Stomach (tissue), 9 donors: ENCODE data around the gene BAIAP3. TPM values are rescaled to one million over a fixed set of nuclear protein-coding genes. Genes with fewer than 3 reads are reported as not detected.

Experiments
- DNase-seq, 2 donors: peaks; one replicate each; pipeline versions ENCODE4 v3.0.0 to v3.0.0-alpha.2; 2013 to 2019
- H3K27ac ChIP-seq, 5 donors: fragments of 200-600 bp in 4 of 5; sonication (generic) in 4 of 5; one replicate each; pipeline ENCODE4 v1.5.1; 2013 to 2019; ENCODE audit warnings: mild to moderate bottlenecking in 1 of 5, moderate library complexity in 1 of 5
- H3K27me3 ChIP-seq, 3 donors: fragments of 200-600 bp; sonication (generic); one replicate each; pipeline ENCODE4 v1.5.1; 2017 to 2019; ENCODE audit warnings: mixed run types in 1 of 3
- H3K36me3 ChIP-seq, 4 donors: fragments of 200-600 bp; sonication (generic); 1 replicate in 3 of 4; 2 replicates in 1 of 4; pipeline ENCODE4 v1.5.1; 2016 to 2019
- H3K4me1 ChIP-seq, 4 donors: fragments of 200-600 bp; sonication (generic); one replicate each; pipeline ENCODE4 v1.5.1; 2016 to 2019
- H3K4me3 ChIP-seq, 4 donors: fragments of 200-600 bp; sonication (generic) in 3 of 4; one replicate each; pipeline ENCODE4 v1.5.1; 2016 to 2019; ENCODE audit warnings: mild to moderate bottlenecking in 1 of 4
- H3K9me3 ChIP-seq, 4 donors: fragments of 200-600 bp; sonication (generic); one replicate each; pipeline ENCODE4 v1.5.1; 2016 to 2019
- CTCF ChIP-seq, 7 experiments: fragments of 450-650 bp in 4 of 7; fragments of 200-600 bp in 3 of 7; sonication (generic) in 3 of 7; IDR thresholded peaks; one replicate each; pipeline ENCODE4 v1.5.1; 2016 to 2019; ENCODE audit warnings: antibody characterized with exemption in 7 of 7, control low read depth in 2 of 7, mild to moderate bottlenecking in 1 of 7
- EP300 ChIP-seq: sonication (generic); formaldehyde crosslinking; IDR thresholded peaks from one replicate; pipeline ENCODE4 v1.6.1; 2017; ENCODE audit warnings: antibody characterized with exemption
- POLR2A ChIP-seq, 4 donors: fragments of 450-650 bp; IDR thresholded peaks; one replicate each; pipeline ENCODE4 v1.6.1; 2016; ENCODE audit warnings: antibody characterized with exemption in 4 of 4, control low read depth in 2 of 4, mild to moderate bottlenecking in 1 of 4, moderate library complexity in 1 of 4
- POLR2AphosphoS5 ChIP-seq, 3 donors: sonication (generic); formaldehyde crosslinking; IDR thresholded peaks; one replicate each; pipeline ENCODE4 v1.6.1; 2016; ENCODE audit warnings: antibody characterized with exemption in 3 of 3
- WGBS, 5 donors: extraction: QIAGEN DNeasy Blood & Tissue Kit in 3 of 5; methylation state at CpG; one replicate each; pipeline versions ENCODE4 v1.1.5 to v1.1.7; 2013 to 2018; 5-methylcytosine and 5-hydroxymethylcytosine counted together
- intact Hi-C: fragments of 100-400 bp; cut with DNase I; formaldehyde crosslinking; loops from one replicate; pipeline ENCODE4 v1.15.1; 2023; ENCODE audit warnings: low total_unique reads
- polyA plus RNA-seq, 3 donors: library from polyadenylated mRNA; stranded (reverse); fragments of 200-250 nt; gene quantifications; one replicate each; pipeline ENCODE4 v1.2.3, GENCODE V29; 2013
- total RNA-seq, 5 donors: library from RNA; depleted of rRNA; stranded (reverse); fragments of >200 nt; gene quantifications; one replicate each; pipeline versions ENCODE4 v1.1.0 to v1.2.3, GENCODE V29; 2014 to 2016
- donor health status: healthy with polysubstance abuse.
- donor health status: Bipolar disorder and iron deficiency.
- donor health status: healthy.

Gene BAIAP3
- total and polyA plus RNA-seq, 8 donors = 1.5 to 94.7 (median 4.2) TPM

GRCh38 chr16:1387331-1387730, 53.9 kb downstream of the BAIAP3 start:
- H3K27ac ChIP-seq = no peak overlapping the region
- no peaks in the 10 kb centered on the region for H3K27me3 ChIP-seq
- intact Hi-C loops = no loop called here
- WGBS, 5 donors = 89 to 95% (median 93%) methylated on average over 8 to 16 of the region's 16 CpGs
- H3K36me3 ChIP-seq = peaks cover 51 to 99% (median 95%) of the 10 kb centered on the region in 4 donors
- H3K4me1 ChIP-seq = no peaks in the 10 kb centered on the region
- no peak for TF ChIP-seq POLR2A (IDR thresholded peaks at IDR 0.05)
- TF ChIP-seq CTCF (IDR thresholded peaks at IDR 0.05) = no peak
- TF ChIP-seq EP300 = no peak
- no peak for TF ChIP-seq POLR2AphosphoS5 (IDR thresholded peaks at IDR 0.05)
- DNase-seq = no peak
- H3K9me3 ChIP-seq = no peaks in the 10 kb centered on the region
- H3K4me3 ChIP-seq = no peak overlapping the region

GRCh38 chr16:1389762-1390161, 56.3 kb downstream of the BAIAP3 start:
- 82 to 95% (median 93%) methylated on average over 7 of the region's 7 CpGs for WGBS, 5 donors
- H3K4me1 ChIP-seq = no peaks in the 10 kb centered on the region
- no peak for TF ChIP-seq POLR2AphosphoS5 (IDR thresholded peaks at IDR 0.05)
- no peak for TF ChIP-seq CTCF (IDR thresholded peaks at IDR 0.05)
- no peak for TF ChIP-seq EP300
- TF ChIP-seq POLR2A (IDR thresholded peaks at IDR 0.05) = no peak
- H3K4me3 ChIP-seq = no peak overlapping the region
- DNase-seq = no peak
- H3K36me3 ChIP-seq = peaks cover 57 to 99% (median 96%) of the 10 kb centered on the region in 4 donors
- H3K27ac ChIP-seq = no peak overlapping the region
- intact Hi-C loops = no loop called here
- H3K9me3 ChIP-seq = no peaks in the 10 kb centered on the region
- no peaks in the 10 kb centered on the region for H3K27me3 ChIP-seq

GRCh38 chr16:1390239-1390779, 56.9 kb downstream of the BAIAP3 start:
- DNase-seq = no peak
- intact Hi-C loops = no loop called here
- no peaks in the 10 kb centered on the region for H3K9me3 ChIP-seq
- no peak overlapping the region for H3K4me3 ChIP-seq
- H3K27me3 ChIP-seq = no peaks in the 10 kb centered on the region
- no peak overlapping the region for H3K27ac ChIP-seq
- WGBS, 5 donors = 85 to 88% (median 86%) methylated on average over 28 of the region's 28 CpGs
- TF ChIP-seq POLR2AphosphoS5 (IDR thresholded peaks at IDR 0.05) (no peak), EP300 (no peak), CTCF (IDR thresholded peaks at IDR 0.05) (no peak), POLR2A (IDR thresholded peaks at IDR 0.05) (no peak)
- no peaks in the 10 kb centered on the region for H3K4me1 ChIP-seq
- peaks cover 53 to 97% (median 95%) of the 10 kb centered on the region in 4 donors for H3K36me3 ChIP-seq

GRCh38 chr16:1392826-1393225, 59.4 kb downstream of the BAIAP3 start:
- Histone ChIP-seq H3K9me3 (no peaks in the 10 kb centered on the region), H3K27me3 (no peaks in the 10 kb centered on the region), H3K36me3 (peaks cover 64 to 93% (median 93%) of the 10 kb centered on the region in 4 donors), H3K4me3 (no peak overlapping the region), H3K27ac (no peak overlapping the region), H3K4me1 (no peaks in the 10 kb centered on the region)
- TF ChIP-seq EP300 (no peak), CTCF (IDR thresholded peaks at IDR 0.05) (no peak), POLR2A (IDR thresholded peaks at IDR 0.05) (no peak), POLR2AphosphoS5 (IDR thresholded peaks at IDR 0.05) (no peak)
- intact Hi-C loops = no loop called here
- no peak for DNase-seq
- WGBS, 5 donors = 91 to 96% (median 93%) methylated on average over 17 of the region's 17 CpGs
